Colonic mucosa (tissue), 4 donors: ENCODE results near the gene RBMS2. TPM values are rescaled to one million over a fixed set of nuclear protein-coding genes. Genes with fewer than 3 reads are reported as not detected.
"Not testable (repeated sequence)": the region's sequence is repeated elsewhere in the genome, so short reads cannot be mapped to it uniquely, and the experiment has no call there.

Experiments
- DNase-seq: peaks from one replicate; pipeline ENCODE4 v3.0.0-alpha.2; 2020
- H3K27ac ChIP-seq: fragments of 200-600 bp; one replicate; pipeline ENCODE4 v1.8.0; 2021
- H3K27me3 ChIP-seq: fragments of 200-600 bp; one replicate; pipeline ENCODE4 v1.8.0; 2021
- H3K36me3 ChIP-seq: fragments of 200-600 bp; one replicate; pipeline ENCODE4 v1.8.0; 2021
- H3K4me1 ChIP-seq: fragments of 200-600 bp; one replicate; pipeline ENCODE4 v1.8.0; 2021; ENCODE audit warnings: mild to moderate bottlenecking
- H3K4me3 ChIP-seq: fragments of 200-600 bp; one replicate; pipeline ENCODE4 v1.8.0; 2021
- H3K9ac ChIP-seq, 2 donors: one replicate each; pipeline ENCODE4 v1.7.0; 2013; ENCODE audit warnings: control low read depth in 2 of 2, low read depth in 2 of 2, low read length in 2 of 2
- H3K9me3 ChIP-seq: fragments of 200-600 bp; one replicate; pipeline ENCODE4 v1.8.0; 2021
- CTCF ChIP-seq: fragments of 200-600 bp; IDR thresholded peaks from one replicate; pipeline ENCODE4 v1.8.0; 2022; ENCODE audit warnings: antibody characterized with exemption, mild to moderate bottlenecking
- intact Hi-C: fragments of 100-400 bp; cut with DNase I; formaldehyde crosslinking; loops from one replicate; pipeline ENCODE4 v1.14.1; 2022
- total RNA-seq, 2 donors: library from RNA; stranded (reverse); fragmentation: NEBNext Ultra II Directional in 1 of 2; extraction: Animal tissue kit (Norgen Biotek cat#: 25700) in 1 of 2; gene quantifications; one replicate each; pipeline ENCODE4 v1.2.1, GENCODE V29; 2021
- donor health status: healthy.
- donor health status: DM: no; HTN: no; CAD: no.
- donor health status: DM: no; HTN: no; CAD: no.

The RBMS2 gene
- total RNA-seq, 2 donors from 2014 or later: 16.8 to 42.7 TPM

DNA sequence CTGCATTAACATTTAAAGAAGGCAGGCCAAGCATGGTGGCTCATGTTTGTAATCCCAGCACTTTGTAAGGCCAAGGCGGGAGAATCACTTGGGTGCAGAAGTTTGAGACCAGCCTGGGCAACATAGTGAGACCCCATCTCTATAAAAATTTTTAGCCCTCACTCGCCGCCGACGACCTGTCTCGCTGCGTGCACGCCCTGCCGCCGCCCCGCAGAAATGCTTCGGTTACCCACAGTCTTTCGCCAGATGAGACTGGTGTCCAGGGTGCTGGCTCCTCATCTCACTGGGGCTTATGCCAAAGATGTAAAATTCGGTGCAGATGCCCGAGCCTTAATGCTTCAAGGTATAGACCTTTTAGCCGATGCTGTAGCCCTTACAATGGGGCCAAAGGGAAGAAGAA, 10.8 kb upstream of the RBMS2 start:
- Histone ChIP-seq H3K27me3 (no peaks in the 10 kb centered on the region), H3K36me3 (no peaks in the 10 kb centered on the region), H3K4me1 (no peaks in the 10 kb centered on the region), H3K4me3 (no peak overlapping the region), H3K9ac (no peak overlapping the region), H3K27ac (no peak overlapping the region), H3K9me3 (no peaks in the 10 kb centered on the region)
- DNase-seq: no peak
- TF ChIP-seq CTCF: no peak
- intact Hi-C loops: no loop called here

- H3K27ac ChIP-seq, H3K4me3 ChIP-seq, H3K9me3 ChIP-seq, DNase-seq, H3K4me1 ChIP-seq, H3K36me3 ChIP-seq, H3K27me3 ChIP-seq, H3K9ac ChIP-seq: not testable (repeated sequence)
- peak; percentile 13 for TF ChIP-seq CTCF
- intact Hi-C loops: loop anchor here (2.0 kb wide), 1 partner anchor 55 kb away; no protein-coding TSS in a partner anchor
Measured at GRCh38 chr12:56514014-56514318, 7.7 kb upstream of the RBMS2 start.

DNA sequence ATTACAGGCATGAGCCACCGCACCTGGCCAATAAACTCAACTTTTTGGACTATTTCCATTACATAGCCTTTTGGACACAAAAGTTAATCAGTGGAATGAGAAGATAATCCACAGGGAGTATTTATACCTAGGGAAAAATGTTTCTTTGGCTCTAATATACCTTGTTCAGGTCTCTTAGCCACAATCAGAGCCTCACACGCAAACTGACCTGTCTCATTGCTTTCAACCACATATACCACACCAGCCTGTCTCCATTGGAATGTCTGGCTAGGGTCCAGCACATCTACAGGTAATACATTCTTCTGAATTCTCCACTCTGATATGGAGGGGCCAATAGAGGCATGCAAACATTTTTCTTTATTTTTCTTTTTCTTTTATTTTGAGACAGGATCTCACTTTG, 3.8 kb upstream of the RBMS2 start:
- no peaks in the 10 kb centered on the region for H3K4me1 ChIP-seq
- no peaks in the 10 kb centered on the region for H3K36me3 ChIP-seq
- DNase-seq: no peak
- no peak overlapping the region for H3K4me3 ChIP-seq
- H3K9ac ChIP-seq: no peak overlapping the region
- intact Hi-C loops: loop anchor here (5.0 kb wide), 1 partner anchor 114 kb away; the partner anchor contains the start of gene BAZ2A
- no peaks in the 10 kb centered on the region for H3K9me3 ChIP-seq
- H3K27me3 ChIP-seq: no peaks in the 10 kb centered on the region
- no peak for TF ChIP-seq CTCF
- H3K27ac ChIP-seq: no peak overlapping the region

- no peak for DNase-seq
- no peaks in the 10 kb centered on the region for H3K4me1 ChIP-seq
- no peak overlapping the region for H3K9ac ChIP-seq
- TF ChIP-seq CTCF: no peak
- no peaks in the 10 kb centered on the region for H3K9me3 ChIP-seq
- H3K27me3 ChIP-seq: no peaks in the 10 kb centered on the region
- no peak overlapping the region for H3K4me3 ChIP-seq
- intact Hi-C loops: loop anchor here (5.0 kb wide), 1 partner anchor 114 kb away; the partner anchor contains the start of gene BAZ2A
- no peak overlapping the region for H3K27ac ChIP-seq
- no peaks in the 10 kb centered on the region for H3K36me3 ChIP-seq
Measured at GRCh38 chr12:56518570-56518969, 3.0 kb upstream of the RBMS2 start.

DNA sequence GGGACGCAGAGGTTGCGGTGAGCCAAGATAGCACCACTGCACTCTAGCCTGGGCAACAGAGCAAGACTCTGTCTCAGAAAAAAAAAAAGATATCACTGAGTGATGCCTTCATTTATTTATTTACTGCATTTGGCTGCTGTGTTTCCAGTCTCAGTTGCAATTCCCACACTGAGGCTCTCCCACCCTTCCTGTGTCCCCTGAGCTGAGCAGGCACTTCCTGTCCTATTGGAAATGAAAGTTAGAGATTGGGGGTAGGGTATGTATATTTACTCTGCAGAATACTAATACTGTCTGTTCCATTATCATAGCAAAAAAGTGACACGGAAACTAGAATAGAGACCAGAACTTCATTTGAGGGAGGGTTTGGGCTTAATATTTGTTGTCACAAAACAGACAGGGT, 1.6 kb upstream of the RBMS2 start:
- H3K36me3 ChIP-seq: no peaks in the 10 kb centered on the region
- H3K4me3 ChIP-seq: no peak overlapping the region
- H3K4me1 ChIP-seq: no peaks in the 10 kb centered on the region
- intact Hi-C loops: no loop called here
- no peaks in the 10 kb centered on the region for H3K27me3 ChIP-seq
- H3K9ac ChIP-seq: no peak overlapping the region
- H3K9me3 ChIP-seq: no peaks in the 10 kb centered on the region
- peak overlapping the region; percentile 77 for H3K27ac ChIP-seq
- no peak for TF ChIP-seq CTCF
- DNase-seq: no peak

DNA sequence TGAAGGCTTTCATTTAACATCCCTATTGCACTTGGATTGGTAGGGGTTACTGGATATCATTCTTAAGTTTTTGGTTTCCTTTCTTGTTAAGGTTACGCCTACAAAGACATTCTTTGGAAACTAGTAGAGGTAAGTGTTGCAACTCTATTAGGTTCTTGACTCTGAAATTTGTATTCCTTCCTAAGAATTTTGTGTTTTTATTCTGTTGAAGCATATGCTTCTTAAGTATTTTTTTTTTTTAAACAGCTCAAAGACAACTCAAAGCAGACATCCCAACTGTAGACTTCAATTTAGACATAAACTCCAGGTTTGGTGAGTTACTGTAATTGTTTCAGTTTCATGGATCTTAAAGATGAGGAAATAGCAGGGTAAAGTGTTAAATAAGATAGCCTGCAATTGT, 1.1 kb upstream of the RBMS2 start:
- intact Hi-C loops: no loop called here
- Histone ChIP-seq H3K36me3 (no peaks in the 10 kb centered on the region), H3K27ac (peak overlapping the region; percentile 77), H3K9me3 (no peaks in the 10 kb centered on the region), H3K9ac (no peak overlapping the region), H3K27me3 (no peaks in the 10 kb centered on the region), H3K4me3 (no peak overlapping the region), H3K4me1 (no peaks in the 10 kb centered on the region)
- no peak for DNase-seq
- no peak for TF ChIP-seq CTCF
